ENCODE results near the gene CCDC177.

The CCDC177 gene

GRCh38 chr14:69610020-69610873, 35.6 kb upstream of the CCDC177 start:
- Histone ChIP-seq H3K14ac (ENCODE audit: low read length in 2 of 2) (peak overlapping the region in 1 of 2 experiments; percentile 44), H3K9ac (ENCODE audit: low read length) (peak overlapping the region; percentile 91), H3K27me3 (ENCODE audit: control insufficient read depth in 1 of 2, insufficient read depth in 1 of 2, low read length in 2 of 2) (no peaks in the 10 kb centered on the region), H3K79me1 (replicated peaks; ENCODE audit: low read length, poor library complexity, severe bottlenecking) (peaks cover 9% of the 10 kb centered on the region), H2BK15ac (ENCODE audit: low read depth, poor library complexity, severe bottlenecking) (peak overlapping the region; percentile 63), H3K4me2 (ENCODE audit: low read length, poor library complexity, severe bottlenecking) (peak overlapping the region; percentile 89), H3K23ac (ENCODE audit: low read length in 2 of 2) (peak overlapping the region in 1 of 2 experiments; percentile 27), H2BK5ac (ENCODE audit: low read depth, low read length, poor library complexity, severe bottlenecking) (no peak overlapping the region), H3K4me1 (ENCODE audit: control insufficient read depth, insufficient read depth, low read depth, low read length) (peaks cover 14% of the 10 kb centered on the region), H3K4ac (ENCODE audit: low read depth in 1 of 2, low read length in 2 of 2) (peak overlapping the region; percentile 63 to 88), H4K8ac (ENCODE audit: low read length) (peak overlapping the region; percentile 92), H3K4me3 (ENCODE audit: insufficient read depth in 1 of 2, low read depth in 1 of 2, low read length in 2 of 2) (peak overlapping the region; percentile 7 to 84), H3K36me3 (ENCODE audit: control insufficient read depth in 1 of 2, insufficient read depth in 2 of 2, low read depth in 1 of 2, low read length in 2 of 2) (no peaks in the 10 kb centered on the region), H3K9me3 (ENCODE audit: control insufficient read depth, low read length) (no peaks in the 10 kb centered on the region), H2AFZ (ENCODE audit: low read depth, low read length) (peak overlapping the region; percentile 88), H2AK5ac (ENCODE audit: low read length, severe bottlenecking) (peak overlapping the region; percentile 3), H2BK12ac (ENCODE audit: low read length in 2 of 2) (peak overlapping the region; percentile 60 to 91), H4K91ac (ENCODE audit: low read length) (peak overlapping the region; percentile 64), H3K18ac (ENCODE audit: low read depth in 1 of 2, low read length in 2 of 2) (peak overlapping the region; percentile 63 to 69), H3K27ac (ENCODE audit: low read length, poor library complexity, severe bottlenecking) (peak overlapping the region; percentile 69), H2BK120ac (ENCODE audit: low read depth, low read length) (peak overlapping the region; percentile 74)
- DNase-seq = no peak
- 68% methylated on average over 8 of the region's 8 CpGs for WGBS

GRCh38 chr14:69606258-69607184, 31.9 kb upstream of the CCDC177 start:
- WGBS = 79% methylated on average over 4 of the region's 5 CpGs
- no peak overlapping the region for H3K4me3 ChIP-seq (ENCODE audit: insufficient read depth in 1 of 2, low read depth in 1 of 2, low read length in 2 of 2)
- H4K8ac ChIP-seq (ENCODE audit: low read length) = peak overlapping the region; percentile 35
- H3K36me3 ChIP-seq (ENCODE audit: control insufficient read depth in 1 of 2, insufficient read depth in 2 of 2, low read depth in 1 of 2, low read length in 2 of 2) = no peaks in the 10 kb centered on the region
- H3K9ac ChIP-seq (ENCODE audit: low read length) = no peak overlapping the region
- no peak overlapping the region for H3K4me2 ChIP-seq (ENCODE audit: low read length, poor library complexity, severe bottlenecking)
- no peak overlapping the region for H3K14ac ChIP-seq (ENCODE audit: low read length in 2 of 2)
- H3K9me3 ChIP-seq (ENCODE audit: control insufficient read depth, low read length) = no peaks in the 10 kb centered on the region
- H3K27me3 ChIP-seq (ENCODE audit: control insufficient read depth in 1 of 2, insufficient read depth in 1 of 2, low read length in 2 of 2) = peaks cover 0 to 3% of the 10 kb centered on the region in 2 experiments
- H2AFZ ChIP-seq (ENCODE audit: low read depth, low read length) = no peak overlapping the region
- H2BK12ac ChIP-seq (ENCODE audit: low read length in 2 of 2) = no peak overlapping the region
- no peak overlapping the region for H3K18ac ChIP-seq (ENCODE audit: low read depth in 1 of 2, low read length in 2 of 2)
- peaks cover 10% of the 10 kb centered on the region for H3K4me1 ChIP-seq (ENCODE audit: control insufficient read depth, insufficient read depth, low read depth, low read length)
- H2BK120ac ChIP-seq (ENCODE audit: low read depth, low read length) = no peak overlapping the region
- no peak overlapping the region for H2AK5ac ChIP-seq (ENCODE audit: low read length, severe bottlenecking)
- H3K27ac ChIP-seq (ENCODE audit: low read length, poor library complexity, severe bottlenecking) = no peak overlapping the region
- no peak overlapping the region for H3K23ac ChIP-seq (ENCODE audit: low read length in 2 of 2)
- peaks cover 3% of the 10 kb centered on the region for H3K79me1 ChIP-seq (replicated peaks; ENCODE audit: low read length, poor library complexity, severe bottlenecking)
- no peak overlapping the region for H3K4ac ChIP-seq (ENCODE audit: low read depth in 1 of 2, low read length in 2 of 2)
- no peak for DNase-seq
- H4K91ac ChIP-seq (ENCODE audit: low read length) = no peak overlapping the region
- no peak overlapping the region for H2BK5ac ChIP-seq (ENCODE audit: low read depth, low read length, poor library complexity, severe bottlenecking)
- no peak overlapping the region for H2BK15ac ChIP-seq (ENCODE audit: low read depth, poor library complexity, severe bottlenecking)

GRCh38 chr14:69605738-69606137, 31.1 kb upstream of the CCDC177 start:
- H3K23ac ChIP-seq (ENCODE audit: low read length in 2 of 2) = no peak overlapping the region
- no peak overlapping the region for H3K18ac ChIP-seq (ENCODE audit: low read depth in 1 of 2, low read length in 2 of 2)
- no peak overlapping the region for H3K4me3 ChIP-seq (ENCODE audit: insufficient read depth in 1 of 2, low read depth in 1 of 2, low read length in 2 of 2)
- no peak overlapping the region for H2BK120ac ChIP-seq (ENCODE audit: low read depth, low read length)
- no peak overlapping the region for H3K27ac ChIP-seq (ENCODE audit: low read length, poor library complexity, severe bottlenecking)
- peaks cover 3% of the 10 kb centered on the region for H3K79me1 ChIP-seq (replicated peaks; ENCODE audit: low read length, poor library complexity, severe bottlenecking)
- no peak overlapping the region for H2BK12ac ChIP-seq (ENCODE audit: low read length in 2 of 2)
- no peak overlapping the region for H3K4ac ChIP-seq (ENCODE audit: low read depth in 1 of 2, low read length in 2 of 2)
- no peak for DNase-seq
- H3K14ac ChIP-seq (ENCODE audit: low read length in 2 of 2) = no peak overlapping the region
- H3K27me3 ChIP-seq (ENCODE audit: control insufficient read depth in 1 of 2, insufficient read depth in 1 of 2, low read length in 2 of 2) = peaks cover 0 to 3% of the 10 kb centered on the region in 2 experiments
- peaks cover 10% of the 10 kb centered on the region for H3K4me1 ChIP-seq (ENCODE audit: control insufficient read depth, insufficient read depth, low read depth, low read length)
- H3K9ac ChIP-seq (ENCODE audit: low read length) = no peak overlapping the region
- H3K9me3 ChIP-seq (ENCODE audit: control insufficient read depth, low read length) = no peaks in the 10 kb centered on the region
- H2BK15ac ChIP-seq (ENCODE audit: low read depth, poor library complexity, severe bottlenecking) = no peak overlapping the region
- no peak overlapping the region for H2AFZ ChIP-seq (ENCODE audit: low read depth, low read length)
- peak overlapping the region; percentile 35 for H2AK5ac ChIP-seq (ENCODE audit: low read length, severe bottlenecking)
- no peak overlapping the region for H4K8ac ChIP-seq (ENCODE audit: low read length)
- H3K36me3 ChIP-seq (ENCODE audit: control insufficient read depth in 1 of 2, insufficient read depth in 2 of 2, low read depth in 1 of 2, low read length in 2 of 2) = no peaks in the 10 kb centered on the region
- no peak overlapping the region for H3K4me2 ChIP-seq (ENCODE audit: low read length, poor library complexity, severe bottlenecking)
- H4K91ac ChIP-seq (ENCODE audit: low read length) = peak overlapping the region; percentile 34
- H2BK5ac ChIP-seq (ENCODE audit: low read depth, low read length, poor library complexity, severe bottlenecking) = no peak overlapping the region
